K562 (cell line): ENCODE data around the gene CDCP1. TPM values are rescaled to one million over a fixed set of nuclear protein-coding genes. Genes with fewer than 3 reads are reported as not detected.

Experiments
- CEBPG ChIP-seq, 3 experiments: fragments of 200-800 bp in 1 of 3; sonication (Bioruptor generic) in 1 of 3; sonication (generic) in 1 of 3; formaldehyde crosslinking in 1 of 3; IDR thresholded peaks in 2 of 3; conservative IDR thresholded peaks in 1 of 3; 2 replicates each; pipeline versions ENCODE4 v1.6.1 to v1.8.0; 2016 to 2022; ENCODE audit warnings: missing compliant biosample characterization in 2 of 3, missing genetic modification characterization in 2 of 3, mild to moderate bottlenecking in 1 of 3, missing genetic modification reagents in 1 of 3
- KDM5B ChIP-seq: fragments of 200-600 bp; sonication (generic); IDR thresholded peaks from 2 replicates; pipeline ENCODE4 v1.6.1; 2012; ENCODE audit warnings: low read depth, mild to moderate bottlenecking, moderate library complexity, low read length, control low read depth, inconsistent platforms; ENCODE audit not compliant: insufficient replicate concordance
- L3MBTL2 ChIP-seq: fragments of 450-650 bp; IDR thresholded peaks from 2 replicates; pipeline ENCODE4 v1.6.1; 2016; ENCODE audit warnings: mild to moderate bottlenecking, moderate library complexity
- MAZ ChIP-seq, 2 experiments: fragments of 450-650 bp in 1 of 2; sonication (generic) in 1 of 2; formaldehyde crosslinking; IDR thresholded peaks in 1 of 2; conservative IDR thresholded peaks in 1 of 2; 2 replicates each; pipeline versions ENCODE4 v1.4.0 to v1.5.0; 2020; ENCODE audit warnings: mild to moderate bottlenecking in 1 of 2, missing genetic modification reagents in 1 of 2
- MIER1 ChIP-seq: fragments of 450-650 bp; IDR thresholded peaks from 2 replicates; pipeline ENCODE4 v1.6.1; 2016; ENCODE audit warnings: antibody characterized with exemption, mild to moderate bottlenecking, low read depth
- MTA3 ChIP-seq: fragments of 450-650 bp; formaldehyde crosslinking; IDR thresholded peaks from 2 replicates; pipeline ENCODE4 v1.6.1; 2017; ENCODE audit warnings: mild to moderate bottlenecking, borderline replicate concordance
- MXI1 ChIP-seq: IDR thresholded peaks from 2 replicates; pipeline ENCODE4 v1.6.1; 2011; ENCODE audit warnings: low read depth, mild to moderate bottlenecking, improper control_type of control experiment, low read length
- NEUROD1 ChIP-seq: fragments of 150-350 bp; IDR thresholded peaks from 2 replicates; pipeline ENCODE4 v1.6.1; 2014; ENCODE audit warnings: borderline replicate concordance, low read length, low read depth; ENCODE audit not compliant: partially characterized antibody
- PCBP2 ChIP-seq: fragments of 200-400 bp; formaldehyde crosslinking; IDR thresholded peaks from 2 replicates; pipeline ENCODE4 v1.6.1; 2018; ENCODE audit warnings: low read length, low read depth, mild to moderate bottlenecking, moderate library complexity; ENCODE audit not compliant: poor library complexity, severe bottlenecking
- PHF20 ChIP-seq: fragments of 450-650 bp; IDR thresholded peaks from 2 replicates; pipeline ENCODE4 v1.6.1; 2018; ENCODE audit not compliant: partially characterized antibody
- PML ChIP-seq: IDR thresholded peaks from 2 replicates; pipeline ENCODE4 v1.6.1; 2012; ENCODE audit warnings: low read length, inconsistent platforms
- SMAD3 ChIP-seq: fragments of 450-650 bp; formaldehyde crosslinking; conservative IDR thresholded peaks from 2 replicates; pipeline ENCODE4 v1.4.0; 2020; ENCODE audit warnings: mild to moderate bottlenecking
- TOE1 ChIP-seq, 2 experiments: fragments of 450-650 bp in 1 of 2; sonication (generic) in 1 of 2; formaldehyde crosslinking in 1 of 2; IDR thresholded peaks; 2 replicates each; pipeline versions ENCODE4 v1.7.1 to v1.8.0; 2016 to 2022; ENCODE audit warnings: borderline replicate concordance in 2 of 2, mild to moderate bottlenecking in 2 of 2, antibody characterized with exemption in 1 of 2, inconsistent platforms in 1 of 2, low read depth in 1 of 2, missing genetic modification reagents in 1 of 2, moderate library complexity in 1 of 2
- U2AF1 ChIP-seq: fragments of 200-400 bp; formaldehyde crosslinking; optimal IDR thresholded peaks from 2 replicates; pipeline ENCODE3; 2017; ENCODE audit warnings: mild to moderate bottlenecking, low read depth, low read length, moderate library complexity
- ZNF384 ChIP-seq: IDR thresholded peaks from 2 replicates; pipeline ENCODE4 v1.6.1; 2012; ENCODE audit warnings: low read depth, low read length, improper control_type of control experiment
- ZNF436 ChIP-seq: fragments of 250-450, 450-650 bp; sonication (Bioruptor Pico); formaldehyde crosslinking; IDR thresholded peaks from 2 replicates; pipeline ENCODE4 v1.7.0; 2020; ENCODE audit warnings: mild to moderate bottlenecking
- ZNF518B ChIP-seq: fragments of 250-450 bp; sonication (Bioruptor Pico); IDR thresholded peaks from 2 replicates; pipeline ENCODE4 v1.5.0; 2021; ENCODE audit warnings: mild to moderate bottlenecking, moderate library complexity
- ZNF589 ChIP-seq: fragments of 200-800 bp; sonication (Bioruptor generic); IDR thresholded peaks from 2 replicates; pipeline ENCODE4 v1.6.1; 2016; ENCODE audit warnings: low read depth, missing genetic modification characterization, missing compliant biosample characterization
- ZNF644 ChIP-seq: fragments of 200-800 bp; sonication (Bioruptor generic); IDR thresholded peaks from 2 replicates; pipeline ENCODE4 v1.6.1; 2016; ENCODE audit warnings: low read depth, missing genetic modification characterization, missing compliant biosample characterization
- polyA plus RNA-seq, 8 experiments: library from polyadenylated mRNA; depleted of rRNA in 4 of 8; stranded (reverse) in 5 of 8; unstranded in 3 of 8; fragments of >200 nt; fragmentation: Nextera tagmentation in 2 of 8; fragmentation: Illumina TruSeq in 1 of 8; extraction: Ambion mirVana in 2 of 8; extraction: Trizol in 1 of 8; gene quantifications; 2 replicates each; pipeline versions ENCODE4 v1.2.1 to v1.2.3, GENCODE V29; 2011 to 2014; ENCODE audit warnings: inconsistent platforms in 1 of 8, missing spikeins in 1 of 8
- total RNA-seq, 7 experiments: library from RNA; depleted of rRNA in 6 of 7; stranded (reverse); fragments of >200 nt in 6 of 7; fragmentation: Illumina TruSeq in 2 of 7; extraction: Trizol in 2 of 7; gene quantifications; 2 replicates each; pipeline versions ENCODE4 v1.2.1 to v1.2.3, GENCODE V29; 2011 to 2021; ENCODE audit warnings: low replicate concordance in 1 of 7
- TF ChIP-seq, protein P1 (sequence below), 2 experiments: fragments of 200-800 bp in 1 of 2; sonication (Bioruptor generic) in 1 of 2; sonication (generic) in 1 of 2; formaldehyde crosslinking in 1 of 2; IDR thresholded peaks in 1 of 2; conservative IDR thresholded peaks in 1 of 2; 2 replicates each; pipeline versions ENCODE4 v1.5.0 to v1.6.1; 2016 to 2020; ENCODE audit warnings: missing compliant biosample characterization in 1 of 2, missing genetic modification characterization in 1 of 2, missing genetic modification reagents in 1 of 2
- TF ChIP-seq, protein P2 (sequence below): fragments of 250-450 bp; sonication (Bioruptor Pico); IDR thresholded peaks from 2 replicates; pipeline ENCODE4 v1.4.0; 2020; ENCODE audit warnings: borderline replicate concordance

Gene CDCP1
- total and polyA plus RNA-seq, 9 of the 15 experiments (the other 6 are each of a cell fraction or from before 2014, with no cell fraction given) = 3.9 to 16.4 (median 5.2) TPM

DNA sequence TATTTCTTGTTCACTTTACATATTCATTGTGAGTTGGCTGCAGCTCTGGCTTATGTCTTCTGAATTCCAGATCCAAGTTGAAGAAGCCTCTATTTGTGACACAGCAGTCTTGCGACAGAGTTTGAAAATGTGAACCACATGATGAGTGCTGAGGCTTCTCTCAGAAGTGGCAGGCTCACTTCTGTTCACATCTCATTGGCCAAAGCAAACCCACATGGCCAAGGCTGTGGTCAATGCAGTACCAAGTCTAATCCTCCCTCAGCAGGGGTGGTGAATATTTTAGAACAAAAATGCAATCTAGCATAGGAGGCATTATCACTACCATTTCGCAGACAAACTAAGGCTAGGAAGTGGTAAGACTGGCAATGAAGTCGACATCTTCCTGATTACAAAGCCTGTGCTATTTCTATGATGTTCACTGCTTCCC, 45.2 kb downstream of the CDCP1 start (continued):
- TF ChIP-seq PCBP2 (no peak), ZNF436 (CRISPR knock-in tag) (no peak), MIER1 (no peak), ZNF384 (no peak), L3MBTL2 (peak; percentile 41; the same call in 1 of the 2 replicates), MXI1 (no peak), TOE1 (IDR thresholded peaks at IDR 0.05; ENCODE audit: borderline replicate concordance) (no peak), TOE1 (CRISPR knock-in tag; IDR thresholded peaks at IDR 0.05; ENCODE audit: borderline replicate concordance, low read depth) (no peak), ZNF518B (CRISPR knock-in tag) (no peak), KDM5B (no peak), MAZ (CRISPR knock-in tag; conservative IDR thresholded peaks at IDR 0.05 in 1 of 2, IDR thresholded peaks at IDR 0.05 in 1 of 2) (no peak), CEBPG (CRISPR knock-in tag; IDR thresholded peaks at IDR 0.05) (no peak), CEBPG (tag; conservative IDR thresholded peaks at IDR 0.05 in 1 of 2, IDR thresholded peaks at IDR 0.05 in 1 of 2) (peak in 1 of 2 experiments; percentile 89; a peak in 3 of 4 replicates), ZNF589 (CRISPR knock-in tag) (no peak), MTA3 (no peak), ZNF644 (tag) (no peak), PHF20 (no peak), PML (no peak), NEUROD1 (no peak), U2AF1 (no peak), SMAD3 (CRISPR knock-in tag) (no peak)
- TF ChIP-seq, protein P1, sequence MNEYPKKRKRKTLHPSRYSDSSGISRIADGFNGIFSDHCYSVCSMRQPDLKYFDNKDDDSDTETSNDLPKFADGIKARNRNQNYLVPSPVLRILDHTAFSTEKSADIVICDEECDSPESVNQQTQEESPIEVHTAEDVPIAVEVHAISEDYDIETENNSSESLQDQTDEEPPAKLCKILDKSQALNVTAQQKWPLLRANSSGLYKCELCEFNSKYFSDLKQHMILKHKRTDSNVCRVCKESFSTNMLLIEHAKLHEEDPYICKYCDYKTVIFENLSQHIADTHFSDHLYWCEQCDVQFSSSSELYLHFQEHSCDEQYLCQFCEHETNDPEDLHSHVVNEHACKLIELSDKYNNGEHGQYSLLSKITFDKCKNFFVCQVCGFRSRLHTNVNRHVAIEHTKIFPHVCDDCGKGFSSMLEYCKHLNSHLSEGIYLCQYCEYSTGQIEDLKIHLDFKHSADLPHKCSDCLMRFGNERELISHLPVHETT (CRISPR knock-in tag; conservative IDR thresholded peaks at IDR 0.05 in 1 of 2, IDR thresholded peaks at IDR 0.05 in 1 of 2) = peak in 1 of 2 experiments; percentile 45; a peak in 1 of 4 replicates
- TF ChIP-seq, protein P2, sequence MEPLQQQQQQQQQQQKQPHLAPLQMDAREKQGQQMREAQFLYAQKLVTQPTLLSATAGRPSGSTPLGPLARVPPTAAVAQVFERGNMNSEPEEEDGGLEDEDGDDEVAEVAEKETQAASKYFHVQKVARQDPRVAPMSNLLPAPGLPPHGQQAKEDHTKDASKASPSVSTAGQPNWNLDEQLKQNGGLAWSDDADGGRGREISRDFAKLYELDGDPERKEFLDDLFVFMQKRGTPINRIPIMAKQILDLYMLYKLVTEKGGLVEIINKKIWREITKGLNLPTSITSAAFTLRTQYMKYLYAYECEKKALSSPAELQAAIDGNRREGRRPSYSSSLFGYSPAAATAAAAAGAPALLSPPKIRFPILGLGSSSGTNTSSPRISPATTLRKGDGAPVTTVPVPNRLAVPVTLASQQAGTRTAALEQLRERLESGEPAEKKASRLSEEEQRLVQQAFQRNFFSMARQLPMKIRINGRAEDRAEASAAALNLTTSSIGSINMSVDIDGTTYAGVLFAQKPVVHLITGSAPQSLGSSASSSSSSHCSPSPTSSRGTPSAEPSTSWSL (CRISPR knock-in tag) = no peak
